GM19035 (cell line): ENCODE results near the gene MAP3K2.

Experiments
- ATAC-seq: cut with Tn5 transposase; IDR thresholded peaks from one replicate; pipeline ENCODE4 v1.9.1; 2021; ENCODE audit not compliant: unreplicated experiment

Gene MAP3K2

DNA sequence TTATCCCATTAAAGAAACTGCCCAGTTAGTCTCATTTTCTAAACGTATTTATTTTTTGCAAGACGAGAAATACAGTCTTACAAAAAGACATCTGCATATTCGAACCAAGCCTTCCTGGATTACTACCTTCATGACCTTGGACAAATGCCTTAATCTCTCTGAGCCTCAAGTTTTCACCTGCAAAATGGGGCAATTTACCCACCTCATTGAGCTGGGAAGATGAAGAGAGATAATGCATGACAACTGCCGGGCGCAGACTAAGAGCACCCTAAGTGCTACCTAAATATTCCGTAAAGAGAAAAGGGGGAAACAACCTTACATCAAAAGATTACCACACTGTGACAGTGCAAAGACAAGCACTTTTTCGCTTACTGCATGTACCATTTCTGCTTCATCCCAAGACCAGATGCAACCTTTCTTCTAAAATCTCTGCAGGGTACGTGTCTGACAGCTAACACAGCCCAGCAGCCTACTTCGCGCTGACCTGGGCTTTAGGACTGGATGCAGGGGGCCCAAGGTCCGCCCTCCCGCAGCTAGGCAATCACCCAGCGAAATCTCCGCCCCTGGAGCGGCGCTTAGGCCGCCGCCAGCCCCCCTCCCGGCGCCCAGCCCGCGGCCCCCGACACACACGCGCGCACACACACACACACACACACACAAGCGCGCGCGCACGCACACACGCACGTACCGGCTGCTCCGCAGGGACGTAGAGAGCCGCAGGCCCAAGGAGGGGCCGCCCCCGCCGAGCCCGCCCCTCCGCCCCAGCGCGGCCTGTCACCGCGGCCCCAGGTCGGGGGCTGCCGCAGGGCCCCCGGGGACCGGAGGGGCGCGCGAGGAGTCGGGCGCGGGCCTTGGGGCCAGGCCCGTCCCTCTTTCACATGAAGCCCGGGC, 766 bp downstream of the MAP3K2 start:
- peak; percentile 68 for ATAC-seq

DNA sequence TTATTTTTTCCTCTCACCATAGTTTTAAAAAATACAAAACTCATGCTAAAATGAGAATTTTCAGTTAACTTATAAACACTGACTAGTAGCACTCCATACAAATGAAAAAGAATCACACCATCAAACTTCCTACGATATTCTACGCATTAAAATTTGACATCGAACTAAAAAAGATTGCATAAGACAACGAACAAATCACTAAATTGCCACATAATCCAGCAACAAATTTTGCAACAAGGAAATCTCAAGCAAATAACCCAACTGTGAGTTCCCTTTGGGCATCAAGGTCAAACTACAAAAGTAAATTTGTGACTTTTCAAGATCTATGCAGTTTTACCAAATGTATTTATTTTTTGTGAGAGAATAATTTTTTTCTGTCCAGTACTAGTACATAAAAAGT, 1.5 kb downstream of the MAP3K2 start:
- no peak for ATAC-seq

DNA sequence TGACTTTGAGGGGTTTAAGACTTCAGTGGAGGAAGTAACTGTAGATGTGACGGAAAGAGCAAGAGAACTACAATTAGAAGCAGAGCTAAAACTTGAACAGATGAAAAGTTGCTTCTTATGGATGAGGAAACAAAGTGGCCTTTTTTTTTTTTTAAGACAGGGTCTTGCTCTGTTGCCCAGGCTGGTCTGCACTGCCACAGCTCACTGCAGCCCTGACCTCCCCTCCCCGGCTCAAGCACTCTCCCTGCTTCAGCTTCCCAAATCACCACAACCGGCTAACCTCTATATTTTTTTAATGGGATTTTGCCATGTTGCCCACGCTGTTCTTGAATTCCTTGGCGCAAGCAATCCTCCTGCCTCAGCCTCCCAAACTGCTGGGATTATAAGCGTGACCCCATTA, 3.2 kb downstream of the MAP3K2 start:
- no peak for ATAC-seq

DNA sequence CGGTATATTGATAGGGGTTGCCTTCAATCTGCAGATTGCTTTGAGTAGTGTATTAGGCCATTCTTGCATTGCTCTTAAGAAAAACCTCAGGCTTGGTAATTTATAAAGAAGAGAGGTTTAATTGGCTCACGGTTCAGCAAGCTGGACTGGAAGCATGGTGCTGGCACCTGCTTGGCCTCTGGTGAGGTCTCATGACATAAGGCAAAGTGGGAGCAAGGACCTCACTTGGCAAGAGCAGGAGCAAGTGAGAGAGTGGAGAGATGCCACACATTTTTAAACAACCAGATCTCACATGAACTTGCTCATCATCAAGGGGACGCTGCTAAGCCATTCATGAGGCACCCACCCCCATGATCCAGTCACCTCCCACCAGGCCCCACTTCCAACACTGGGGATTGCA, 4.9 kb downstream of the MAP3K2 start:
- ATAC-seq, result no peak

DNA sequence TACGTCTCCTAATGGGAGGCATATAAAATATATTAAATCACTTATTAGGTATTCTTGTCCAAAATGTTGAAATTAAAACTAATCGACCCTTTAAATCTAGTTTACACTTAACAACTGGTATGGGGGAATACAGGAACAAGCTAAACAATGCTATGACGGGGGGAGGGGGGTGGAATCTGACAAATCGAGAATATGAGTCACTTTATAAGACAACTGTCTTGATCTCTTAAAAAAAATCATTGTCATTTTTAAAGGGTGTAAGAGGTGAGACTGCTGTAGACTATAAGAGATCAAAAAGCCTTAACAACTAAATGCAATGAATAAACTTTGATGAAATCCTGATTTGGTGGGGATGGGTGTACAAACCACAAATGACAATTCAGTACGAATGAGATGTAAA, 6.0 kb downstream of the MAP3K2 start:
- no peak for ATAC-seq

DNA sequence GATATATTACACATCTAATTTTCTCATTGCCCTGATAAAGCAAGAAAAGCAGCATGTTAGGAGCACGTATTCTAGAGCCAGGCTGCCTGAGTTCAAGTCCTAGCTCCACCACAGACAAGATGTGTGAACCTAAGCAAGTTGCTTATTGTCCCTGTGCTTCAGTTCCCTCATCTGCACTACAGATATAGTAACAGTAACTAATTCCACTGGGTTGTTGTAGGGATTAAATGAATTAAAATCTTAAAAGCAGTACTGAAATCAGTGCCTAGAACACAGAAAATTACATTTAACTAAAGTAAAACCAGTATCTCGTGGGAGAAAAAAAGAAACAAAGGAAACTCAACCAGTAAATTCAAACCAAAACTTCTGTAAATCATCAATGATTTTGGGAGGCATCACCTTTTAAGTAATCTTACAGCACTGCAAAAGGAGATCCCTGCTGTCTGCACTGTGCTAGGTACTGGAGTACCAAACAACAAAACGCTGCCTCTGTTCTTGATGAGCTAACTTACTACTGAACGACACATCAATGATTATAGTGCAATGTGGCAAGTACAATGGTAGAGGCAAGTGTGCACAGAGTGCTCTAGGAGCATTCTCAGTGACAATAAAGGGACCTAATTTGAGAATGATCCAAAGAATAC, 7.9 kb downstream of the MAP3K2 start:
- no peak for ATAC-seq

DNA sequence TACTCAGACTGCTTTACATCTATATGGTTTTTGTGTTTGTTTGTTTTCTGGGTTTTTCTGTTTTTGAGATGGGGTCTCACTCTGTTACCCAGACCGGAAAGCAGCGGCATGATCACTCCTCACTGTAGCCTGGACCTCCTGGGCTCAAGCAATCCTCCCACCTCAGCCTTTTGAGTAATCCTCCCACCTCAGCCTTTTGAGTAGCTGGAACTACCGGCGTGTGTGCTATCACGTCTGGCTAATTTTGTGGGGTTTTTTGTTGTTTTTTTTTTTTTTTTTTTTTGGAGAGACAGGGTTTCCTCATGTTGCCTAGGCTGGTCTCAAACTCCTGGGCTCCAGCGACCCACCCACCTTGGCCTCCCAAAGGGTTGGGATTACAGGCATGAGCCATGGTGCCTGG, 9.1 kb downstream of the MAP3K2 start:
- no peak for ATAC-seq

DNA sequence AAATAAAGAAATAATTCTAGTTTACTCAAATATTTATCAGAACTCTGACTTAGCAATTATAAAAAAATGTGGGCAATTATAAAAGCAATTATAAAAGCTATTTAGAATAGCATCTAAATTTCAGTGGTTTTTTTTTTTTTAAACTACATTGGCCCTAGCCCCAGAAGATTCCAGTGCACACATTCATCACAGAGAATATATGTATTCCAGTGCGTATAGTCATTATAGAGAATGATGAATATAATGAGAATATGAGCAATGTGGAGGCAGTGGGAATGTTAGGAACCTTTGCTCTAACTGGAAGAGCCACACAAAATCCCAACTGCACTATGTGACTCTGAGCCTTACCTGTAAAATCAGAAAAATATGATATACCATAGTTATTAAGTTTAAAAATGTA, 10.5 kb downstream of the MAP3K2 start:
- no peak for ATAC-seq

DNA sequence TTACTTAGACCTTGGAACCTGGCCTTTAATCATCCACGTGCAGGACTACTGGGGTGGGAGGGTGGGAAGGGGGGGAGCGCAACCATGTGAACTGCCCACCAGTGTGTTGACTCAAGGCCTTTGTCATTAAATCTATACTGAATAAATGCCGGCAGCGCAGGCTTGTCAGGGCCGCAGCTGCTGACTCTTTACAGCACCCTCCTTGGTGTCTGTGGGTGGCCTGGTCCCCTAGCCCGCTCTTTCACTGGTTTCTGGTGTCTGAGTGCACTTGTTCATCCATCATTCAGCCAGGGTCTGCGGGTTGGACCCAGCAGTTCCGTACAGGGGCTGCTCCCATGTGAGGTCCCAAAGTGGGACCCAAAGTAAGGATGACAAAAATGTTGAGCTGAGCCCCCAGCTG, 11.5 kb downstream of the MAP3K2 start:
- ATAC-seq, result no peak

DNA sequence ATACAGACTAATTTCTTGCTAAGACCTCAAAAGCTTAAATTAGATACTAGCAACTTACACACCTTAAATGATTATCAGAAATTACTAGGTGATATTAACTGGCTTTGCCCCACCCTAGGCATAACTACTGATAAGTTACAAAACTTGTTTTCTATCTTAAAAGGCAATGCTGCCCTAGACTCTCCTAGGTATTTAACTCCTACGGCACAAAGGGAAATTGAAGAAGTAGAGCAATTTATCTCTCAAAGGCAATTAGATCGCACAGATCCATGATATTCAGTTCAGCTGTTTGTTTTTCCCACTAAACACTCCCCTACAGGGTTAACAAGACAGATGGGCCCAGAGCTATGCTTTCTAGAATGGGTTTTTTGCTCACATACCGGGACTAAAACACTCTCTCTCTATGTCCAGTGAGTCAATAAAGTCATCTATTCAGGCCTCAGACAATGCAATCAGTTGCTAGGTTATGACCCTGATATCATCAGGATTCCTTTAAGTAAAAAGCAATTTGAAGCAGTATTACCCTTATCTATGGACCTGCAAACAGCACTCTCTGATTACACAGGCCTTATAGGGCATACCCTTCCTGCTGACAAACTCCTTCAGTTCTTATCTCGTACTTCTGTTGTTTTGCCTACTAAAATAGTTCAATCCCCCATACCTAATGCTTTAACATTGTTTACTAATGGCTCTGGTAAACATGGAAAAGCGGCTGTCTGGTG, 14.3 kb downstream of the MAP3K2 start:
- ATAC-seq, result no peak

DNA sequence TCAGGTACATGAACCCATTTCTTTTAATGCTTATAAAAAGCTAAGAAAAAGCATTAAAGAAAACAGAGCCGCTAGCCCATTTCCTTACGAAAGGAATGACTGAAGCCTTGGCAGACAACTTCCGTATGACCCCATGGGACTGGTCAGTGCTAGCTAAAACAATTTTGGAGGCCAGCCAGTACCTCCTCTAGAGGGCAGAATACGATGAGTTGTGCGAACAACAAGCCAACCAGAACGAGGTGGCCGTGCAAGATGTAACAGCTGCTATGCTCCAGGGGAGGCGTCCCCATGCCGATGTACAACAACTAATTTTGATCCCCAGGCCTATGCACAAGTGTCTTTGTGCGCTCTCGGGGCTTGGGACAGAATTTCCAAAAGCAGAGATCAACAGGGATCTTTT, 16.7 kb downstream of the MAP3K2 start:
- no peak for ATAC-seq

DNA sequence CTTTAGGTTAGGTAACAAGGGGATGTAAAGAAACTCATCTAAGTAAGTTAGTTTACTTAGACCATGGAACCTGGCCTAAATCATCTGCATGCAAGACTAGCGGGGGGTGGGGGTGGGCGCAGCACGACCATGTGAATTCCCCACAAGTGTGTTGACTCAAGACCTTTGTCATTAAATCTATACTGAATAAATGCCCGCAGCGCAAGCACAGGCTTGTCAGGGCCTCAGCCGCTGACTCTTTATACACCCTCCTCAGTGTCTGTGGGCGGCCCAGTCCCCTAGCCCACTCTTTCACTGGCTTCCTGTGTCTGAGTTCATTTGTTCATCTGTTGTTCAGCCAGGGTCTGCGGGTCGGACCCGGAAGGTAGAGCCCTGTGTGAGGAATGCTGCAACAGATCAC, 17.8 kb downstream of the MAP3K2 start:
- ATAC-seq, result no peak

DNA sequence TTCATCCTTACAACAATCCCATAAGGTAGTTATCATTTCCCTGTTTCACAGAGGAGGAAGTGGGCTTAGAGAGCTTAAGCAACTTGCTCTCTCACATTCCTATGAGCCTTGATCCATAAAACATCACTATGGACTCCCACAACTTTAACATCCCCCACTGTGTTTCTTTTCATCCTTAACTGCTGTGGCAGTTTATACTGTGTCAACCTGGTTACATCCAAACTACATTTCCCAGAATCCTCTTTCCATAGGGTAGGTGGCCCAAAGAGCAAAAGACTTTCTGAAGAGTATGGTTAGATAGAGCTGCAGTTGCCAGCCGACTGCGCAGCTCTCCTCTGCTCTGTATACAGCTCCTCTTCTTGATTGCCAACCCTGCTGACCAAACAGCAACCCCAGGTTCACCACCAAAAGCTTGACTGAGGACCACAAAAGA, 22.5 kb downstream of the MAP3K2 start:
- ATAC-seq, result no peak

DNA sequence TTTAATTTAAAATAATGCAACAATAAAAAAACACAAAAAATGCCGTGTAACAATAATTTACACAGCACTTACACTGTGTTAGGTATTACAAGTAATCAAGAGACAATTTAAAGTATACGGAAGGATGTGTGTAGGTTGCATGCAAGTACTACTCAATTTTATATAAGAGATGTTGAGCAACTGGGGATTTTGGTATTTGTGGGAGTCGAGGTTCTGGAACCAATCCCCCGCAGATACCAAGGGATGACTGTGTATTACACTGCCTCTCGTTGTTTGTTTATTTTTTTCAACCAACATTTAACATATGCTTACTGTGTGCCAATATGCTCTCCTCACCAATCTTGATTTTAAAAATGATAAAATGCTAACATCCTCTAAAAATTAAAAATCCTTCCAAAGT, 24.8 kb downstream of the MAP3K2 start:
- ATAC-seq, result no peak

DNA sequence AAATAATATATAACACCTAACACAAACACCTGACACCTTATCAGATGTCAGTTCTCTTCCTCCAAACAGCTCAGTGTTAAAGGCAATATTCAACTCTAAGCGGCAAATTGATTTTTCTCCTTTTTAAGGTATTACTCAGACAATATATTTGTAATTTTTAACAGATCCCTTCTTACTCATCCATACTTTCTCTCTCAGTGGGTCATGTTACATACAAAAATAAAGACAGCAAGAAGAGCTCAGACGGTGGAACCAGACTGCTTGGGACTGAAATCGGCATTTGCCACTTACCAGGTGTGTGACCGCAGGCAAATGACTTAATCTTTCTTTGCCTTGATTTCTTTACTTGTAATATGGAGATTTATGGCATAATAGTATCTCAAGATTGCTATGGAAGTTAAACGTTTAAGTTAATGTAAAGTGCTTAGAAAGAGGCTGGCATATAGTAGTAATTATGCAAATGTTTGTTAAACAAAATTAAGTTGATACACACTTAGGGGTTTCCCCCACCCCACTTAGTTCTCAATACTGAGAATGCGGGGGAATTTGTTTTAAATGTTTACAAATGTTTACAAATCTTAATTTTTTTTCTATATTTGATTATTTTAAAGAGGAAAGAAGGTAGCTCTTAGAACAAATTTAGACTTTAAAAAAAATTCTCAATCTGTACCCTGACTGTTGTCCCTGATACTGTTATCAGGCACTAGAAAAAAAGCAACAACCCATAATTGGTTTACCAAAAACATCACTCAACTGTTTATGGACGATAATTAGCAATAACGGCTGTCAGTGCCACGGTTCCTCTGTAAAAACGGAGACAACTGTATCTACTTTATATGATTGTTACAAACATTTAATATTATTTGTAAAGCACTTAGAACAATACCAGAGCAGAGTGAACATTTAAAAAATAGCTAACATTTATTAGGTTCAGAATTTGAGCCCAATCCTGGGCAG, 25.6 kb downstream of the MAP3K2 start:
- ATAC-seq, result no peak

DNA sequence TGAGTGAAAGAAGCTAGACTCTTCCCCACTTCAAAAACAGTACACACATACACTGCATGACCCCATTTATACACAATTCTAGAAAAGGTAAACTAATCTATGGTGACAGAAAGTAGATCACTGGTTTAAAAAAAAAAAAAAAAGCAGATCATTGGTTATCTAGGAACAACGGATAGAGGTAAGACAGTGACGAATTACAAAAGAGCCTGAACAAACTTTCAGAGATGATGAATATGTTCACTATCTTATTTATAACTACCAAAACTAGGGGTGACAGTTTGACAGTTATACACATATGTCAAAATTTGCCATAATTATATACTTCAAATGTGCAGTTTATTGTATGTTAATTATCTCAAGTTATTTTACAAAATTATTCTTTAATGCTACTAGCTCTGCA, 27.5 kb downstream of the MAP3K2 start:
- no peak for ATAC-seq

DNA sequence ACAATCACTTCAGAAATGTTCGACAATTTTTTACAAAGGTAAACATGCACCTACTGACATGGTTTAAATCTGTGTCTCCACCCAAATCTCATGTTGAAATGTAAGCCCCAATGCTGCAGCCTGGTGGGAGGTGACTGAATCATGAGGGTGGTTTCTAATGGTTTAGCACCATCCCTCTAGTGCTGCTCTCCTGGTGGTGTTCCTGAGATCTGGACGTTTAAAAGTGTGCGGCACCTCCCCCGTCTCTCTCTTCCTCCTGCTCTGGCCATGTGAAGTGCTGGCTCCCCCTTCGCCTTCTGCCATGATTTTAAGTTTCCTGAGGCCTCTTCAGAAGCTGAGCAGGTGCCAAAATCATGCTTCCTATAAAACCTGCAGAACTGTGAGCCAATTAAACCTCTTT, 28.3 kb downstream of the MAP3K2 start:
- no peak for ATAC-seq

DNA sequence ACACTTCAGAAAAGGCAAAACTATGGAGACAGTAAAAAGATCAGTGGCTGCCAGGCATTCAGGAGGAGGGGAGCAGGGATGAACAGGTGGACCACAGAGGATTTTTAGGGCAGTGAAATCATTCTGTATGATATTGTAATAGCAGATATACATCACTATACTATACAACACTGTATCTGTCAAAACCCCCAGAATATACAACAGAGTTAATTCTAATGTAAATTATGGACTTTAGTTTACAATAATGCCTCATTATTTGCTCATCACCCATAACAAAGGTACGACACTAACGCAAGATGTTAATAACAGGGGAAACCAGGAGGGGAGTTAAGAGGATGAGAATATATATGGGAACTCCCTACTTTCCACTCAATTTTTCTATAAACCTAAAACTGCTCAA, 28.8 kb downstream of the MAP3K2 start:
- ATAC-seq, result no peak

DNA sequence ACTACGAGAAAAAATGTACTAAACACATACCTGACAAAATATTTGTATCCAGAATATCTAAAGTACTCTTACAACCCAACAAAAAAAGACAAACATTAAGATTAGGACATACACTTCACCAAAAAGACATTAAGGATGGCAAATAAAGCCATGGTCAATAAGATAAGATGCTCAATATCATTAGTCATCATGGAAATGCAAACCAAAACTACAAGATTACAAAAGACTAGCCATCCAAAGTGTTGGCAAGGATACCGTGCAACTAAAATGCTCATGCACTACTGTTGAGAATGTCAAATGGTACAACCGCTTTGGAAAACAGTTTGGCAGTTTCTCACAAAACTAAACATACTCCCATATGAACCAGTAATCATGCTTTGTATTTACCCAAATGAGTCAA, 29.7 kb downstream of the MAP3K2 start:
- ATAC-seq, result no peak

DNA sequence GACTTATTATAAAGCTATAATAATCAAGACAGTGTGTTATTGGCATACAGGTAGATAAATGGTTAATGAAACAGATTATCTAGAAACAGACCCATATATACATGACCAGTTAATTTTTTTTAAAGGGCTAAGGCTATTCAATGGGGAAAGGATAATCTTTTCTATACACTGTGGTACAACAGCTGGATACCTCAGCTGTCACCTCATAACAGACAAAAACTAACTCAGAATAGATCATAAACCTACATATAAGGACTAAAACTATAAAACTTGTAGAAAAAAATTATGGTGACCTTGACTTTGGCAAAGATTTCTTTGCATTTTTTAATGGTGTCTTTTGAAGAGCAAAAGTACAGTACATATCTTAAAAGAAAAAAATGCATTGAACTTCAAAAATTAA, 30.2 kb downstream of the MAP3K2 start:
- no peak for ATAC-seq

DNA sequence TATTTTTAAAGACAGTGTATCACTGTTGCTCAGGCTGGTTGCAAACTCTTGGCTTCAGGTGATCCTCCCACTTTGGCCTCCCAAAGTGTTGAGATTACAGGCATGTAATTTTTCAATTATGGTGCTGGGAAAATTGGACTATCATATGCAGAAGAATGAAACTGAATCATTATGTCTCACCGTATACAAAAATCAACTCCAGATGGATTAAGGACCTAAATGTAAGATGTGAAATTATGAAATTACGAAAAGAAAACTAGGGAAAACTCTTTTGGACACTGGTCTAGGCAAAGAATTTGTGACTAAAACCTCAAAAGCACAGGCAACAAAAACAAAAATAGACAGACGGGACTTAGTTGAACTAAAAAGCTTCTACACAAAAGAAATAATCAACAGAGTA, 31.2 kb downstream of the MAP3K2 start:
- no peak for ATAC-seq
